Prostate gland (tissue), 2 donors: ENCODE measurements around the gene FRRS1L. TPM values are rescaled to one million over a fixed set of nuclear protein-coding genes. Genes with fewer than 3 reads are reported as not detected.
A peak's percentile ranks its signal among the peaks of the same experiment; 100 is the strongest.

Experiments
- DNase-seq: peaks from one replicate; pipeline ENCODE4 v3.0.0-alpha.2; 2019; ENCODE audit warnings: low spot score
- H3K27ac ChIP-seq, 2 donors: fragments of 200-600 bp; sonication (generic); 2 replicates each; pipeline ENCODE4 v1.5.1; 2017 to 2019
- H3K27me3 ChIP-seq: fragments of 200-600 bp; sonication (generic); replicated peaks from 2 replicates; pipeline ENCODE4 v1.5.1; 2019; ENCODE audit not compliant: insufficient read depth
- H3K36me3 ChIP-seq, 2 donors: fragments of 200-600 bp; sonication (generic); 1 replicate in 1 of 2; 2 replicates in 1 of 2; pipeline versions ENCODE4 v1.5.1 to v1.8.1; 2017 to 2019
- H3K4me1 ChIP-seq: fragments of 200-600 bp; sonication (generic); replicated peaks from 2 replicates; pipeline ENCODE4 v1.5.1; 2019
- H3K4me3 ChIP-seq, 2 donors: fragments of 200-600 bp; sonication (generic); 2 replicates each; pipeline ENCODE4 v1.5.1; 2017 to 2019
- H3K9me3 ChIP-seq: fragments of 200-600 bp; sonication (generic); 2 replicates; pipeline ENCODE4 v1.5.1; 2017
- POLR2A ChIP-seq: fragments of 450-650 bp; IDR thresholded peaks from one replicate; pipeline ENCODE4 v1.6.1; 2016; ENCODE audit warnings: antibody characterized with exemption, mild to moderate bottlenecking
- POLR2AphosphoS5 ChIP-seq: sonication (generic); formaldehyde crosslinking; IDR thresholded peaks from one replicate; pipeline ENCODE4 v1.6.1; 2017; ENCODE audit warnings: antibody characterized with exemption
- WGBS: methylation state at CpG from one replicate; pipeline ENCODE4 v1.1.5; 2018; 5-methylcytosine and 5-hydroxymethylcytosine counted together
- intact Hi-C: fragments of 100-400 bp; cut with DNase I; formaldehyde crosslinking; loops from one replicate; pipeline ENCODE4 v1.14.2; 2022
- total RNA-seq, 2 donors: library from RNA; depleted of rRNA; stranded (reverse); fragments of >200 nt; gene quantifications; one replicate each; pipeline ENCODE4 v1.1.0, GENCODE V29; 2016
- TF ChIP-seq, protein P1 (sequence below), 4 experiments: fragments of 200-600 bp in 2 of 4; fragments of 450-650 bp in 2 of 4; sonication (generic) in 2 of 4; IDR thresholded peaks; 1 replicate in 3 of 4; 2 replicates in 1 of 4; pipeline ENCODE4 v1.5.1; 2016 to 2019; ENCODE audit warnings: antibody characterized with exemption in 4 of 4, mild to moderate bottlenecking in 2 of 4, moderate library complexity in 2 of 4

Gene FRRS1L
- total RNA-seq, 2 donors from 2014 or later: 1.6 to 11.9 TPM

DNA sequence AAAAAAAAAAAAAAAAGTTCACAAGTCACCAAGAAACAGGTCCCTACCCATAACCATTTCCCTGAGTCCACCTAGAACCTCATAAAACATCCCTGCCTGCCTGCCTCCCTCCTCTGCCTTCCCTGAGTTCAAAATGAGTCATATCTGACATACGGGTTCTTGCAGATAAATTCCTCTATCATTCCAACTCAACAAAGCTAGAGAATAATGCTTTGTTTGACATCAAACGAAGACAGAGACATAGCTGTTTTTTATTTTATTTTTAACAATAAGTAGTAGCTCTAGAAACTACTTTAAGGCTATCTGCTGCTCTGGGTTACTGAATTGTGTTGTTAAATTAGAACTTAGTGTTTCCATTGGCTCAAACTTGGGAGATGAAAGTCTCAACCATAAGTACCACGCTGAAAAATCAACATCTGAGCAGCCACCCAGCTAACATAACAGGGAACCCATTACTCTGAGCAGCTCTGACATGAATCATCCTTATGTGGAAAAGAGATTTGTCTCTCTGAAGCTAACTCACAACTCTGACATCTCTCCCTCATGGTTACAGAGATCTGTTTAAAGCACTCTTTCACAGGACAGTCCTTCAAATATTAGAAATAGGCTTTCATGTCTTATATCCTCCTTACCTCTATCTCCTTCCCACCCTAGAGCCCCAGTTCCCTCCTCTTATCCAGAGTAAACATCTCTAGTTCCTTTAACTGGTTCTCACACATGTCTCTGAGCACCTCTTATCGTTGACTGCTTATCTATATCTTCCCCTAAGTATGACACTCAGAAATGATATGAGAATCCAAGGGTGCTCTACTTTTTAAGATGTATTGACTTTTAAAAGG is 59.4 kb downstream of the FRRS1L start:
- H3K4me3 ChIP-seq: no peak overlapping the region
- DNase-seq: no peak
- 25% methylated on average over 4 of the region's 4 CpGs for WGBS
- no peak overlapping the region for H3K27ac ChIP-seq
- H3K9me3 ChIP-seq: no peaks in the 10 kb centered on the region
- H3K36me3 ChIP-seq: no peaks in the 10 kb centered on the region
- H3K27me3 ChIP-seq: no peaks in the 10 kb centered on the region
- H3K4me1 ChIP-seq: peaks cover 4% of the 10 kb centered on the region
- intact Hi-C loops: no loop called here
- TF ChIP-seq POLR2AphosphoS5 (no peak), POLR2A (no peak)
- TF ChIP-seq, protein P1, sequence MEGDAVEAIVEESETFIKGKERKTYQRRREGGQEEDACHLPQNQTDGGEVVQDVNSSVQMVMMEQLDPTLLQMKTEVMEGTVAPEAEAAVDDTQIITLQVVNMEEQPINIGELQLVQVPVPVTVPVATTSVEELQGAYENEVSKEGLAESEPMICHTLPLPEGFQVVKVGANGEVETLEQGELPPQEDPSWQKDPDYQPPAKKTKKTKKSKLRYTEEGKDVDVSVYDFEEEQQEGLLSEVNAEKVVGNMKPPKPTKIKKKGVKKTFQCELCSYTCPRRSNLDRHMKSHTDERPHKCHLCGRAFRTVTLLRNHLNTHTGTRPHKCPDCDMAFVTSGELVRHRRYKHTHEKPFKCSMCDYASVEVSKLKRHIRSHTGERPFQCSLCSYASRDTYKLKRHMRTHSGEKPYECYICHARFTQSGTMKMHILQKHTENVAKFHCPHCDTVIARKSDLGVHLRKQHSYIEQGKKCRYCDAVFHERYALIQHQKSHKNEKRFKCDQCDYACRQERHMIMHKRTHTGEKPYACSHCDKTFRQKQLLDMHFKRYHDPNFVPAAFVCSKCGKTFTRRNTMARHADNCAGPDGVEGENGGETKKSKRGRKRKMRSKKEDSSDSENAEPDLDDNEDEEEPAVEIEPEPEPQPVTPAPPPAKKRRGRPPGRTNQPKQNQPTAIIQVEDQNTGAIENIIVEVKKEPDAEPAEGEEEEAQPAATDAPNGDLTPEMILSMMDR (IDR thresholded peaks at IDR 0.05): no peak

DNA sequence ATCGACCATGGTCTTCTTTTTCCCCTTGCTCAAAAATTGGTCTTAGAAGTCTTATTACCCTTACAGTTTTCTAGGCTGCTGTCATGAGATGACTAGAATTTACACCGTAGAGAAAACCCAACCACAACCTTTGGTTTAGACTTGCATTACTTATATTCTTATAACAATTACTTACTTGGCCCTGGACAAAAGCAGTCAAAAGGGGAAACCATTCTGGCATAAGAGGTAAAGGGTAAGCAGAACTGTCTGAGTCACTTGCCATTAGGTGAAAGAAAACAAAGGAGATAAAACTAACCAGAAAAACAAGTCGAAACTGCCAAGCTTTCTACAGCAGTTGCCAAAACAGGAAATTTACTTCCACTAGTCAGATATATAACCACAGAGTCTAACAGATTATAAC is 65.2 kb downstream of the FRRS1L start:
- peaks cover 24% of the 10 kb centered on the region for H3K4me1 ChIP-seq
- H3K9me3 ChIP-seq: no peaks in the 10 kb centered on the region
- 10% methylated on average over 3 of the region's 3 CpGs for WGBS
- no peak overlapping the region for H3K4me3 ChIP-seq
- no peaks in the 10 kb centered on the region for H3K36me3 ChIP-seq
- no peaks in the 10 kb centered on the region for H3K27me3 ChIP-seq
- intact Hi-C loops: no loop called here
- peak; percentile 73 for DNase-seq
- TF ChIP-seq, protein P1 (IDR thresholded peaks at IDR 0.05): no peak
- TF ChIP-seq POLR2A (no peak), POLR2AphosphoS5 (peak; percentile 81)
- H3K27ac ChIP-seq: peak overlapping the region; percentile 45

GRCh38 chr9:109101202-109101595 is 65.8 kb downstream of the FRRS1L start:
- no peaks in the 10 kb centered on the region for H3K36me3 ChIP-seq
- no peak overlapping the region for H3K4me3 ChIP-seq
- no peaks in the 10 kb centered on the region for H3K27me3 ChIP-seq
- no peak for DNase-seq
- H3K4me1 ChIP-seq: peaks cover 24% of the 10 kb centered on the region
- peak overlapping the region; percentile 45 for H3K27ac ChIP-seq
- no peaks in the 10 kb centered on the region for H3K9me3 ChIP-seq
- no peak for TF ChIP-seq POLR2AphosphoS5
- TF ChIP-seq POLR2A: no peak
- TF ChIP-seq, protein P1 (IDR thresholded peaks at IDR 0.05): no peak
- intact Hi-C loops: no loop called here
- WGBS: 40% methylated on average over 3 of the region's 3 CpGs

GRCh38 chr9:109100543-109101201 is 66.4 kb downstream of the FRRS1L start:
- peaks cover 24% of the 10 kb centered on the region for H3K4me1 ChIP-seq
- DNase-seq: no peak
- H3K27ac ChIP-seq: peak overlapping the region; percentile 45
- H3K36me3 ChIP-seq: no peaks in the 10 kb centered on the region
- TF ChIP-seq POLR2A: no peak
- peak; percentile 50 for TF ChIP-seq POLR2AphosphoS5
- H3K27me3 ChIP-seq: no peaks in the 10 kb centered on the region
- intact Hi-C loops: no loop called here
- WGBS: 50% methylated on average over 3 of the region's 3 CpGs
- H3K9me3 ChIP-seq: no peaks in the 10 kb centered on the region
- H3K4me3 ChIP-seq: no peak overlapping the region

GRCh38 chr9:109098960-109099308 is 68.1 kb downstream of the FRRS1L start:
- H3K27ac ChIP-seq: peak overlapping the region; percentile 51 to 57
- intact Hi-C loops: no loop called here
- H3K4me1 ChIP-seq: peaks cover 24% of the 10 kb centered on the region
- WGBS: 18% methylated on average over 2 of the region's 2 CpGs
- no peak for TF ChIP-seq POLR2A
- TF ChIP-seq, protein P1 (IDR thresholded peaks at IDR 0.05): no peak
- no peaks in the 10 kb centered on the region for H3K27me3 ChIP-seq
- no peak overlapping the region for H3K4me3 ChIP-seq
- no peaks in the 10 kb centered on the region for H3K9me3 ChIP-seq
- H3K36me3 ChIP-seq: no peaks in the 10 kb centered on the region
- DNase-seq: peak; percentile 11
